ENCODE data around the gene DAZAP1. TPM values are rescaled to one million over a fixed set of nuclear protein-coding genes. Genes with fewer than 3 reads are reported as not detected.

DAZAP1 gene
- total RNA-seq, 4 donors from 2014 or later, result 34.4 to 77.3 (median 67.7) TPM

DNA sequence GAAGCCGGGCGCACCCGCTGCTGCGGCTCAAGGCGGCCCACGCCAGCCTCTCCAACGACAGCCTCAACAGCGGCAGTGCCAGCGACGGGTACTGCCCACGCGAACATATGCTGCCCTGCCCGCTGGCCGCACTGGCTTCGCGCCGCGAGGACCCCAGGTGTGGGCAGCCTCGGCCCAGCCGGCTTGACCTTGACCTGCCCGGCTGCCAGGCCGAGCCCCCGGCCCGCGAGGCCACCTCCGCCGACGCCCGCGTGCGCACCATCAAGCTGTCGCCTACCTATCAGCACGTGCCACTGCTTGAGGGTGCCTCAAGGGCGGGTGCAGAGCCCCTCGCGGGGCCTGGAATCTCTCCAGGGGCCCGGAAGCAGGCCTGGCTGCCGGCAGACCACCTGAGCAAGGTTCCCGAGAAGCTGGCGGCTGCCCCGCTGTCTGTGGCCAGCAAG, 58.7 kb downstream of the DAZAP1 start:
- Histone ChIP-seq H3K27ac (no peak overlapping the region), H3K4me3 (replicated peaks in 1 of 3) (no peak overlapping the region), H3K36me3 (no peaks in the 10 kb centered on the region), H3K27me3 (peaks cover 43% of the 10 kb centered on the region), H3K4me1 (peaks cover 26 to 49% of the 10 kb centered on the region in 2 donors), H3K9me3 (no peaks in the 10 kb centered on the region)
- 31% methylated on average over 7 of the region's 41 CpGs; no CpG with 5 or more reads in 1 of the 2 donors for WGBS, 2 donors
- TF ChIP-seq, protein P1, sequence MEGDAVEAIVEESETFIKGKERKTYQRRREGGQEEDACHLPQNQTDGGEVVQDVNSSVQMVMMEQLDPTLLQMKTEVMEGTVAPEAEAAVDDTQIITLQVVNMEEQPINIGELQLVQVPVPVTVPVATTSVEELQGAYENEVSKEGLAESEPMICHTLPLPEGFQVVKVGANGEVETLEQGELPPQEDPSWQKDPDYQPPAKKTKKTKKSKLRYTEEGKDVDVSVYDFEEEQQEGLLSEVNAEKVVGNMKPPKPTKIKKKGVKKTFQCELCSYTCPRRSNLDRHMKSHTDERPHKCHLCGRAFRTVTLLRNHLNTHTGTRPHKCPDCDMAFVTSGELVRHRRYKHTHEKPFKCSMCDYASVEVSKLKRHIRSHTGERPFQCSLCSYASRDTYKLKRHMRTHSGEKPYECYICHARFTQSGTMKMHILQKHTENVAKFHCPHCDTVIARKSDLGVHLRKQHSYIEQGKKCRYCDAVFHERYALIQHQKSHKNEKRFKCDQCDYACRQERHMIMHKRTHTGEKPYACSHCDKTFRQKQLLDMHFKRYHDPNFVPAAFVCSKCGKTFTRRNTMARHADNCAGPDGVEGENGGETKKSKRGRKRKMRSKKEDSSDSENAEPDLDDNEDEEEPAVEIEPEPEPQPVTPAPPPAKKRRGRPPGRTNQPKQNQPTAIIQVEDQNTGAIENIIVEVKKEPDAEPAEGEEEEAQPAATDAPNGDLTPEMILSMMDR (IDR thresholded peaks at IDR 0.05), result no peak
- TF ChIP-seq POLR2A (IDR thresholded peaks at IDR 0.05), result no peak
- intact Hi-C loops (cut with DNase I), result no loop called here
- DNase-seq, result no peak

DNA sequence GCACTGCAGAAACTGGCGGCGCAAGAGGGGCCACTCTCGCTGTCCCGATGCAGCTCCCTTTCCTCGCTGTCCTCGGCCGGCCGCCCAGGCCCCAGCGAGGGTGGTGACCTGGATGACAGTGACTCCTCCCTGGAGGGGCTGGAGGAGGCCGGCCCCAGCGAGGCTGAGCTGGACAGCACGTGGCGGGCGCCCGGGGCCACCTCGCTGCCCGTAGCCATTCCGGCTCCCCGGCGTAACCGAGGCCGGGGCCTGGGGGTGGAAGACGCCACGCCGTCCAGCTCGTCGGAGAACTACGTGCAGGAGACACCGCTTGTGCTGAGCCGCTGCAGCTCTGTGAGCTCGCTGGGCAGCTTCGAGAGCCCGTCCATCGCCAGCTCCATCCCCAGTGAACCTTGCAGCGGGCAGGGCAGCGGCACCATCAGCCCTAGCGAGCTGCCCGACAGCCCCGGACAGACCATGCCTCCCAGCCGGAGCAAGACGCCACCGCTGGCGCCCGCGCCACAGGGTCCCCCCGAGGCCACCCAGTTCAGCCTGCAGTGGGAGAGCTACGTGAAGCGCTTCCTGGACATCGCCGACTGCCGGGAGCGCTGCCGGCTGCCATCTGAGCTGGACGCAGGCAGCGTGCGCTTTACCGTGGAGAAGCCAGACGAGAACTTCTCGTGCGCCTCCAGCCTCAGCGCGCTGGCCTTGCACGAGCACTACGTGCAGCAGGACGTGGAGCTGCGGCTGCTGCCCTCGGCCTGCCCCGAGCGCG, 59.3 kb downstream of the DAZAP1 start:
- WGBS, 2 donors, result 25 to 40% methylated on average over 4 to 8 of the region's 70 CpGs
- Histone ChIP-seq H3K27ac (no peak overlapping the region), H3K27me3 (peaks cover 47% of the 10 kb centered on the region), H3K9me3 (no peaks in the 10 kb centered on the region), H3K36me3 (no peaks in the 10 kb centered on the region), H3K4me1 (peaks cover 29 to 55% of the 10 kb centered on the region in 2 donors), H3K4me3 (replicated peaks in 1 of 3) (no peak overlapping the region)
- intact Hi-C loops (cut with DNase I), result no loop called here
- no peak for DNase-seq
- TF ChIP-seq, protein P1 (IDR thresholded peaks at IDR 0.05), result no peak
- no peak for TF ChIP-seq POLR2A (IDR thresholded peaks at IDR 0.05)

DNA sequence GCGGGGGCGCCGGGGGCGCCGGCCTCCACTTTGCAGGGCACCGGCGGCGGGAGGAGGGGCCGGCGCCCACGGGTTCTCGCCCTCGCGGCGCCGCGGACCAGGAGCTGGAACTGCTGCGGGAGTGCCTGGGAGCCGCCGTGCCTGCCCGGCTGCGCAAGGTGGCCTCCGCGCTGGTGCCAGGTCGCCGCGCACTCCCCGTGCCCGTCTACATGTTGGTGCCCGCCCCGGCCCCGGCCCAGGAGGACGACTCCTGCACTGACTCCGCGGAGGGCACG, 59.8 kb downstream of the DAZAP1 start:
- Histone ChIP-seq H3K4me1 (peaks cover 29 to 58% of the 10 kb centered on the region in 2 donors), H3K9me3 (no peaks in the 10 kb centered on the region), H3K36me3 (no peaks in the 10 kb centered on the region), H3K4me3 (replicated peaks in 1 of 3) (no peak overlapping the region), H3K27me3 (peaks cover 51% of the 10 kb centered on the region), H3K27ac (no peak overlapping the region)
- DNase-seq, result no peak
- no CpG with 5 or more reads among the region's 36 CpGs for WGBS, 2 donors
- no peak for TF ChIP-seq POLR2A (IDR thresholded peaks at IDR 0.05)
- TF ChIP-seq, protein P1 (IDR thresholded peaks at IDR 0.05), result no peak
- intact Hi-C loops (cut with DNase I), result no loop called here

DNA sequence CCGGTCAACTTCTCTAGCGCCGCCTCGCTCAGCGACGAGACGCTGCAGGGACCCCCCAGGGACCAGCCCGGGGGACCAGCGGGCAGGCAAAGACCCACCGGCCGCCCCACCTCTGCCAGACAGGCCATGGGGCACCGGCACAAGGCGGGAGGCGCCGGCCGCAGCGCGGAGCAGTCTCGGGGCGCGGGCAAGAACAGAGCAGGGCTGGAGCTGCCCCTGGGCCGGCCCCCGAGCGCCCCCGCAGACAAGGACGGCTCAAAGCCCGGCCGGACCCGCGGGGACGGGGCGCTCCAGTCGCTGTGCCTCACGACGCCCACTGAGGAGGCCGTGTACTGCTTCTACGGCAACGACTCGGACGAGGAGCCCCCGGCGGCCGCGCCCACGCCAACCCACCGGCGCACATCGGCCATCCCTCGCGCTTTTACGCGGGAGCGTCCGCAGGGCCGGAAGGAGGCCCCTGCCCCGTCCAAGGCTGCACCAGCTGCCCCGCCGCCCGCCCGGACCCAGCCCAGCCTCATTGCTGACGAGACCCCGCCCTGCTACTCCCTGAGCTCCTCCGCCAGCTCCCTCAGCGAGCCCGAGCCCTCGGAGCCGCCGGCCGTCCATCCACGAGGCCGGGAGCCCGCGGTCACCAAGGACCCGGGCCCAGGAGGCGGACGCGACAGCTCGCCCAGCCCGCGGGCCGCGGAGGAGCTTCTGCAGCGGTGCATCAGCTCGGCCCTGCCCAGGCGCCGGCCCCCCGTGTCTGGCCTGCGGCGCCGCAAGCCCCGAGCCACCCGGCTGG, 60.3 kb downstream of the DAZAP1 start:
- H3K4me3 ChIP-seq (replicated peaks in 1 of 3), result no peak overlapping the region
- no peak for TF ChIP-seq POLR2A (IDR thresholded peaks at IDR 0.05)
- TF ChIP-seq, protein P1 (IDR thresholded peaks at IDR 0.05), result no peak
- H3K9me3 ChIP-seq, result no peaks in the 10 kb centered on the region
- no peak overlapping the region for H3K27ac ChIP-seq
- no peak for DNase-seq
- WGBS, 2 donors, result 30% methylated on average over 2 of the region's 92 CpGs; no CpG with 5 or more reads in 1 of the 2 donors
- no peaks in the 10 kb centered on the region for H3K36me3 ChIP-seq
- peaks cover 51% of the 10 kb centered on the region for H3K27me3 ChIP-seq
- intact Hi-C loops (cut with DNase I), result no loop called here
- peaks cover 29 to 58% of the 10 kb centered on the region in 2 donors for H3K4me1 ChIP-seq
